CD4-positive, alpha-beta T cell treated with Interleukin-6 for 4 hours (primary cell): ENCODE data around the gene AXL.
A peak's percentile ranks its signal among the peaks of the same experiment; 100 is the strongest.

Source experiments
- DNase-seq: peaks from one replicate; pipeline ENCODE4 v3.0.0-alpha.2; 2020; ENCODE audit warnings: mixed read lengths

The AXL gene

DNA sequence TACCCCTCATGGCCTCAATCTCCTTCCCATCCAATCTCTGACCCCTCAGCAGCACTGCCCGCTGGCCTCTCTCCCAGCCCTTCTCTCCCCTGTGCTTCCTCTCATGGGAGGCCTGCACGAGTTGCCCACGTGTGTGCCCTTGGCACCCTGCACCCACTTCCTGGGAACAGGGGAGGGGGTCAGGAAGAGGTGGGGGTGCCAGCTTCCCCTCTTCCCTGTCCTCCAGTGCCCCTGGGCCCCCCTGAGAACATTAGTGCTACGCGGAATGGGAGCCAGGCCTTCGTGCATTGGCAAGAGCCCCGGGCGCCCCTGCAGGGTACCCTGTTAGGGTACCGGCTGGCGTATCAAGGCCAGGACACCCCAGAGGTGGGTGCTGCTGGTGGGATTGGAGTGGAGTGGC lies 19.2 kb downstream of the AXL start:
- no peak for DNase-seq

DNA sequence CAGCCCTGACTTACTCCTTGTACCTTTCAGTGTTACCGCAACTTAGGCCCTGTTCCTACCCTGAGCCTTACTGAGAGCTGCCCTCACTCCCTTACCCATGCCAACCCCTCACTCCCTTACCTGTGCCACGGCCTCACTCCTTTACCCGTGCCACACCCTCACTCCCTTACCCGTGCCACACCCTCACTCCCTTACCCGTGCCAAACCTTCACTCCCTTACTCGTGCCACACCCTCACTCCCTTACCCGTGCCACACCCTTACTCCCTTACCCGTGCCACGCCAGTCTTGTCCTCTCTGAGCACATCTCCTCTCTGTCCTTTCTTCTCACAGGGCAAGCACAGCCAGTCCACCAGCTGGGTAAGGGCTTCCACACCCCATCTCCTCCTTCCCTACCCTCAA lies 20.3 kb downstream of the AXL start:
- no peak for DNase-seq

DNA sequence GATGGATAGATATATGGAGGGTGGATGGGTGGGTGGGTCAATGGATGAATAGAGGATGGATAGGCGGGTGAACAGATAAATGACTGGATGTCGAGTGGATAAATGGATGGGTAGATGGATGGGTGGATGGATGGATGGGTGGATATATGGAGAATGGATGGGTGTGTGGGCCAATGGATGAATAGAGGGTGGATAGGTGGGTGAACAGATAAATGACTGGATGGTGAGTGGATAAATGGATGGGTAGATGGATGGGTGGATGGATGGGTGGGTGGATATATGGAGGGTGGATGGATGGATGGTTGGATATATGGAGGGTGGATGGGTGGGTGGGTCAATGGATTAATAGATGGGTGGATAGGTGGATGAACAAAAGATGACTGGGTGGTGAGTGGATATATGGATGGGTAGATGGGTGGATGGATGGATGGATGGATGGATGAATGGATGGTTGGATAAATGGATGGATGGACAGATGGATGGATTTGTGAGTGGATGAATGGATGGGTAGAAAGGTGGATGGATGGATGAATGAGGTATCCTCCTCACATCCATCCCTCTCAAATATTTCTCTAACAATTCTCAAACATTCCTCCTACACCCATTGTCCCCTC lies 21.0 kb downstream of the AXL start:
- no peak for DNase-seq

DNA sequence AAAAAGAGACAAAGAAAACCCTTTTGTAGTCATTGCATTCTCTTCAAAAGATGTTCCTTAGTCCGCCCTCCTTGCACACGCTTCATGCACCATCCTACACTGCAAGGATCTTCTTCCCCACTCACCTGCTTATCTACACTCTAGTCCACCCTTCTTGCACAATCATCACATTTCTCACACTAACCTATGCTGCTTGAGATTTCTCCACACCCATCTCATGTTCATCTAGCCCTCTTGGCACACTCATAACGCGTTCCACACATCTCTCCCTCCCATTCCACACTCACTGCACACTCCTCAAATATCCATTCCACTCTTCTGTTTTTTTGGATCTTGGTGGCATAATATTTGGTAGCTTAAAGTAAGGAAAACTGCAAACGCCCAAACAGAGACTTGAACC lies 22.8 kb downstream of the AXL start:
- DNase-seq: no peak

DNA sequence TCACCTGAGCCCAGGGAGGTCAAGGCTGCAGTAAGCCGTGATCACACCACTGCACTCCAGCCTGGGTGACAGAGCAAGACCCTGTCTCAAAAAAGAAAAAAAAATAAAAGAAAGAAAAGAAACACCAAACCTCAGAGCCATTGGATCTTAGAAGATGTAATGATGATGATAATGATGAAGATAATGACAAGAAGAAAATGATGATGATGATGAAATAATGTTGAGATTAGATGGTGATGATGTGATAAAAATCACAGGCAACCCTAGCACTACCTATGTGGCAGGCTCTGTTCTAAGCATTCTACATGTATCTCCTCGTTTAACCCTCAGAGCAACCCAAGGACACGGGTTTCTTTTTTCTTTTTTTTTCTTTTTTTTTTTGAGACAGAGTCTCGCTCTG lies 25.1 kb downstream of the AXL start:
- DNase-seq: no peak

DNA sequence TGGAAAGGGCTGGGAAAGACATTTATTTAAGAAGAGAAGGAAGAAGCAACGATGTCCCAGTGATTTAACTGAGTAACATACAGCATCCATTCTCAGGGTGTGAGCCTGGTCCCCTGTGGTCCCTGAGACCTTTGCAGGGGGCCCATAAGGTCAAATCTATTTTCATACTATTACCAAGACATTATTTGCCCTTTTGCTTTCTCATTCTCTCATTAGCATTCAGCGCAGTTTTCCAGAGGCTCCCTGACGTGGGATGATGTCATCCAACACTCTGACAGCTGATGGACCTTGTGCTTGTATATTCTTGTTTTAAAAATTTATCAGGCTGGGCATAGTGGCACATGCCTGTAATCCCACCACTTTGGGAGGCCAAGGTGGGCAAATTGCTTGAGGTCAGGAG lies 26.8 kb downstream of the AXL start:
- DNase-seq: no peak

DNA sequence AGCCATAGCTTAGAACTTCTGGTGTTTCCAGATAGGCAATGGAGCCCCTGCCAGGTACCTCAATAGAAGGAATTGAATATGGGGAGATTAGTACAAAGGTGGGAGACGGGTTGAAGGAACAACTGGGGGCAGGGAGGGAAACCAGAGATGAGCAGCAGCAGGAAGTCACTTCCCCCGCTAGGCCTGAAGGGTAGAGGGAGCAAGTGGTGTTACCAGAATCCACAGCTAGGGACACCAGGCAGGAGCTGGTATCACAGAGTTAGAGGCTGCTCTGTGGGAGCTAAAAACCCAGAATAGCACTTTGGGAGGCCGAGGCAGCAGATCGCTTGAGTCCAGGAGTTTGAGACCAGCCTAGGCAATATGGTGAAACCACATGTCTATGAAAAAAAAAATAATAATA lies 29.9 kb downstream of the AXL start:
- no peak for DNase-seq

DNA sequence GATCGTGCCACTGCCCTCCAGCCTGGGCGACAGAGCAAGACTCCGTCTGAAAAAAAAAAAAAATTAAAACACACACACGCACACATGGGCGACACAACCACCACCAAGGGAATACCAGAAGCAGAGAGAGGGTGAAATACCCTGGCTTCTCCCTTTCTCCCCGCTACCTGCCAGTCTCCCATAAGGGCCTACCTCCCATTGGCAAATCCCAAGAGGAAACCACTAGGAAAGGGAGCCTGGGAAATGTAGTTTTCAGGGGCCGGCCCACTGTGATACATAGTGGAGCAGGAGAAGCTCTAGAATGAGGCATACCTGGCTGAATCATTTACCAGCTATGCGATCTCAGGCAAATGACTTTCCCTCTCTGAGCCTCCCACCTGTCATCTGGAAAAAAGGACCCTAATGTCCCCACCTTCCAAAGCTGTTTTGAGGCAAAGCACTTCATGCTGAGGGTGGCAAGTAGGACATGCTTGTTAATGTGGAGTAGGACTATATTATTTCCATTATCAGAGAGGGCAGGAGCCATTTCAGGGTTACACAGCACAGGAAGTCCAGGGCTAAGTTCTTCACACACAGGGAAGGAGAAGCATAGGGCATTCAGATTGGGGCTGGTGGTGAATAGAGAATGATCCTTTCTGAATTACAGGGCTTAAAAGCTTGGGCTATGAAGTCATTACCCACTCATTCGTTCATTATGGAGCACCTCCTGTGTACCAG lies 30.8 kb downstream of the AXL start:
- DNase-seq: no peak

DNA sequence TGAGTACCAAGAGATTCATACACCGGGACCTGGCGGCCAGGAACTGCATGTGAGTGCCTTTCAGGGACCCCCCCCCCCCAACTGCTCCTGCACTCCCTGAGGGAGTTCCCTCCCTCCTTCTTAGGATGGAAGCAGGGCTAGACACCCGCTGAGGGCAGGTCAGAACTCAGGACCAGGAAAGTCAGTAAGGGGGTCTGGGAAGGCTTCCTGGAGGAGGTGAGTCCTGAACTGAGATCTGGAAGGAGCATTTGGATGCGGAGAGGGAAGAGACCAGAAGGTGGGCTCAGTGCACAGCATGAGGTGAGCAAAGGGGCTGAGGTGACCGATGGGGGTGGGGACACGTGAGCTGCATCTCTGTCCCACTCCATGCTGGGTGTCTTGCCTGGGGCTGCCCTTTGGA lies 34.6 kb downstream of the AXL start:
- no peak for DNase-seq

DNA sequence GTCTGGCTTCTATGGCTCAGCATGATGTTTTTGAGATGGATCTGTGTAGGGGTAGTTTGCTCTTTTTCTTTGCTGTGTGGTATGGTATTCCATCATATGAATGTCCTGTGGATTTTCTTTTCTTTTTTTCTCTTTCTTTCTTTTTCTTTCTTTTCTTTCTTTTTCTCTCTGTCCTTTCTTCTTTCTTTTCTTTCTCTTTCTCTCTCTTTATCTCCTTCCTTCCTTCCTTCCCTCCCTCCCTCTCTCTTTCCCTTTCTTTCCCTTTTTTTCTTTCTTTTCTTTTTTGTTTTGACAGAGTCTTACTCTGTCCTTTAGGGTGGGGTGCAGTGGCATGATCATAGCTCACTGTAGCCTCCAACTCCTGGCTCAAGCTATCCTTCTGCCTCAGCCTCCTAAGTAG lies 36.1 kb downstream of the AXL start:
- DNase-seq: no peak

DNA sequence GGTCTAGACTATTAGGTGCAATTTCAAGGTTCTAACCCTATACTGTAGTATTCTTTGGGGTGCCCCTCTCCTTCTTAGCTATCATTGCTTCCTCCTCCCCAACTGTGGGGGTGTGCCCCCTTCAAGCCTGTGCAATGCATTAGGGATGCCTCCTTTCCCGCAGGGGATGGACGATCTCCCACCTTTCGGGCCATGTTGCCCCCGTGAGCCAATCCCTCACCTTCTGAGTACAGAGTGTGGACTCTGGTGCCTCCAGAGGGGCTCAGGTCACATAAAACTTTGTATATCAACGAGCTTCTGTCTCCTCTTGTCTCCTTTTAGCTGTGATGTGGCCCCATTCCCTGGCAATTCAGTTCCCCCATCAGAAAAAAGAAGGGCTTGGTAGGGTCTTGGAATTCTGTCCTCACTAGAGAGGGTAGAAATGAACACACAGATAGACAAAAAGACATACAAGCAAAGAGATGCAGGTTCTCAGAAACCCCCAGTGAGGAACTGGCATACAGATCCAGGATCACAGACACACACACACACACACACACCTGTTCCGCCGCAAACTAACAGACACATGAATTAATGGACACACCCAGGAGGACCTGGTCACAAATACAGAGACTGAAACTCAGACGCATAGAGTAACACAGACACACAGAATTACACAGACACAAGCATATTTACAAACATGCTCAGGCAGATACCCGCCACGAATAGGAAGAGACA lies 42.6 kb downstream of the AXL start:
- no peak for DNase-seq

DNA sequence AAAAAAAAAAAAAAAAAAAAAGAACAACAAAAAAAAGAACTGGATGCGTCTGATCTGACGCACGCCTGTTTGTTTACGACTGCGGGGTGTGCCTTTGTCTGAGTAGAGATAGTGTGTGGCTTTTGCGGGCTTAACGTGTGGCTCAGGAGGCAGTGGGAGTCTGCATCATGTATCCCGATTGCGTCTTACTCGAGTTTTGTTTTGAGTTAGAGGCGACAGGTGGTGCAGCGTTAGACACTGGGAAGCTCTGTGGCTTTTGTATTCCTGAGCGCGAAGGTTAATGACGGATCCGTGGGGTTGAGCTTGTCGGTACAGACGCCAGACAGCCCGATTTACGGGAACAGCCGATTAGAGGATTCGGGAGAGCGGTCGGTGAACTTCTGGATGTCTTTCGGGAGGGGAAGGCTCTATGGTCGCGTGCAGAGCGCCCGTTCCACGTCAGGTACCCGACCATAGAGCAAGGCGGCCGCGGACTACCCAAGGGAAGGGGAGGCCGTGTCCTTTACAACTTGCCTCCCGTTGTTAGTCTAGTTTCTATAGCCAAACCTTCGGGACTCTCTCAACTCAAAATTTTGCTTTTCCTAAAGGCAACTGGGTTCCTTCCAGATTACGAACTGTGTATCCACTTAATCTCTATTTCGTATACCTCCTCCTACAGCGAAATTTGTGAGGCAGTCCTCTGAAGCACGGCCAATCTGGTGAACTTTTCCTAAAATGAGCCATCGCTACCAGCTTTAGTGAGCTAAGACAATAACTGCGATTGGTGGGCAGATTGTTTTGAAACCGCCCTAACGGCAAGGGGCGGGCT lies 44.2 kb downstream of the AXL start:
- DNase-seq: peak; percentile 81

DNA sequence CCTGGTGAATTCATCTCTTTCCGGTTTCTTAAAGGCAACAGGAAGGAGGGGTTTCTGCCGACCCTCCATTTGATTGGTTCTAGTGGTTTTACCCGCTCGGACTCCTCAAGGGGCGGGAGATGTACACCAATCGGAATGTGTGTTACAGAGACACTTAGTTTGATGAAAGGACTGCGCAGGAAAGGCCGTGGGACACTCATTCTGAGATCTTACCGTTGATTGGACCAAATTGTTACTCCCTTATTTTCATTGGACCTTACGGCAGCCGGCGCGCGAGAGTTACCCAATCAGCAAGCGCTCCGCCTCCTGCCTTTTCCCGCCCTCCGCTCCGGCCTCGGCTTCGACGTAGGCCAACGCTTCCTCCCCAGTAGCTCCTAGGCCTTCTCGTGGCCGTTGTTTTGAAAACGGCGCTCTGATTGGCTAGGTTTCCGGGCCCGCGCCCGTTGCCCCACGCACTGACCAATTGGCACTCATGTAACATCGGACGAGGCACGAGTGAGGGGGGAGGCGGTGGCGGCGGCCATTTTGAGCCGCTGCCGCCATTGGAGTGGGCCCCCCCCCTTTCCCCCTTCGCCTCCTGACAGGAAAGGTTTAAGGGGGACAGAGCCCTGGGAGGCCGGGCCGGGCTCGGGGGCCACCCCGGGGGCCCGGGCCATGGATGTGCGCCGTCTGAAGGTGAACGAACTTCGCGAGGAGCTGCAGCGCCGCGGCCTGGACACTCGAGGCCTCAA lies 45.0 kb downstream of the AXL start, which contains the start of gene HNRNPUL1:
TSS of gene HNRNPUL1 (plus strand) at position 523 of the 731 bp plus-strand sequence. CDS start at position 655, 132 bp downstream.
- DNase-seq: peak; percentile 98

DNA sequence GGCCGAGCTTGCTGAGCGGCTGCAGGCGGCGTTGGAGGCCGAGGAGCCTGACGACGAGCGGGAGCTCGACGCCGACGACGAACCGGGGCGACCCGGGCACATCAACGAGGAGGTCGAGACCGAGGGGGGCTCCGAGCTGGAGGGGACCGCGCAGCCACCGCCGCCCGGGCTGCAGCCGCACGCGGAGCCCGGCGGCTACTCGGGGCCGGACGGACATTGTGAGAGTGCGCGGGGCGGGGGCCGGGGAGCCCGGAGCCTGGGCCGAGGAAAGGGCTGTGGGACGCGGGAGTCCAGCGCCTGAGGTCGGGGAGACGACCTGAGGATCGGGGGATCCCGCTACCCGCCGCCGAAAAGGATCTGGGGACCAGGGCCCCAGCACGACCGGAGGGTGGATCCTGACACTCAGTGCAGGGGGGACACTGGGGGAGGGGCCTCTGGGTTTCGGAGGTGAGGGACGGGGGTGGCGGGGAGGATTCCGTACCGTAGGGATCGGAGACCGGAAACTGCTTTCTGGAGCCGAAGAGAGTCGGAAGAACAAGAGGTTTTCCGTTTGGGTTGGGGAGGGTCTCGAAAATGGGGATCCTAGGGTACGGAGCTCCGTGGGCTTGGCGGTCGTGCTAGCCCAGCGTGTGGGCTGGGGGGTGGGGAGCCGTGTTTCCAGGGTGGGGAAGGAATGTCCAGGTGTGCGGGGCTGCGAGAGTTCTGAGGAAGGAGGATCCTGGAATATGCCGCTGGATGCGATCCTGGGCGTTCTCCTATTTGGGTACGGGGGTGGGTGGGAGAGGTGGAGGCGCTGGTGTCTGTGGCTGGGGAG lies 45.8 kb downstream of the AXL start:
- DNase-seq: peak; percentile 68

DNA sequence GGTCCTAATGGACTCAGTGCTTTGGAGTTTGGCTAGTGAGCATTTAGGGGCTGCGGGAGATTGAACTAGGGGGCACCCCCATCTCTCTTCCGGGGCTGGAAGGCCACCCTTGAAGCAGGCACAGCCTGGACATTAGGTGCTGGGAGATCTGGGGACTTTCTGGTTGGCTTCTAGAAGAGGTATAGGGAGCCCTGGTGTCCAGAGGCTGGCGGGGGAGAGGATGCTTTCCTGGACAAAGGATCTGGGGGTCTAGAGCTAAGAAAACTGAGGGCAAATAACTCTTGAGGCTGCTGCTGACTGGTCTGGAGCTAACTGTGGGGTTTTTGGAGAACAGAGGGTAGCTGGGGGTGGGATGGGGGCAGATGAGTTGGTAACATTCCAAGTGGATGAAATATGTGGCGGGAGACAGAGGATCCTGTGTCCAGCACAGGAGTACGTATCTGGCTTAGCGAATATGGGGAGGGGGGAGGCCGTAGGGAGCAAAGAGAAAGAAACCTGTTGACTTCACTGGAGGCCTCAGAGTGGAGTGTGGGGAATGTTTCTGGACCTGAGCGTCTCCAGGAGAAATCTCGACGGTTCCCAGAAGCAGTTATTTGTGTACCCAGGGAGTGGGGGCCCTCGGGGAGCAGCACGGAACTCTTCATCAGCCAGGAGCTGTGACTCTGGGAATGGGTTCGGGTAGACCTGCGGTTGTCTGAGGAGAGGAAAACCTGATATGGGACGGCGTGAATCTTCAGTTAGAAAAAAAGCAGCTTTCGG lies 46.6 kb downstream of the AXL start:
- peak; percentile 9 for DNase-seq

DNA sequence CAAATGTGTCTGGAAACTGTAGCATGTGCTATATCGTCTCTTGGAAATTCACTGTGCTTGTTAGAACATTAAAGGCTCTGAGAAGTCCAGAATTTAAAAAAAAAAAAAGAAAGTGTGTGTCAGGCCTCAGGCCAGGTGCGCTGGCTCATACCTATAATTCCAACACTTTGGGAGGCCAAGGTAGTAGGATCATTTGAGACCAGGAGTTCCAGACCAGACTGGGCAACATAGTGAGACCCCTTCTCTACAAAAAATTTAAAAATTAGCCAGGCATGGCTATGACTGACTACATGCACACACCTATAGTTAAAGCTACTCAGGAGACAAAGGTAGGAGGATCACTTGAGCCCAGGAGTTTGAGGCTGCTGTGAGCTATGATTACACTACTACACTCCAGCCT lies 50.0 kb downstream of the AXL start:
- DNase-seq: no peak

DNA sequence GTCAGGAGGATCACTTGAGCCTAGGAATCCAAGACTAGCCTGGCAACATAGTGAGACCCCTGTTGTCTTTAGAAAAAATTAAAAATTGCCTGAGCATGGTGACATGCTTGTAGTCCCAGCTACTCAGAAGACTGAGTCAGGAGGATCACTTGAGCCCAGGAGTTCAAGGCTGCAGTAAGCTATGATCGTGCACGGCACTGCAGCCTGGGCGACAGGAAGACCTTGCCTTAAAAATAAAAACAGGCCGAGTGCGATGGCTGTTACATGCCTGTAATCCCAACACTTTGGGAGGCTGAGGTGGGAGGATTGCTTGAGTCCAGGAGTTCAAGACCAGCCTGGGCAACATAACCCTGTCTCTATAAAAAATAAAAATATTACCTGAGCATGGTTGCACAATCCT lies 50.5 kb downstream of the AXL start:
- DNase-seq: no peak

DNA sequence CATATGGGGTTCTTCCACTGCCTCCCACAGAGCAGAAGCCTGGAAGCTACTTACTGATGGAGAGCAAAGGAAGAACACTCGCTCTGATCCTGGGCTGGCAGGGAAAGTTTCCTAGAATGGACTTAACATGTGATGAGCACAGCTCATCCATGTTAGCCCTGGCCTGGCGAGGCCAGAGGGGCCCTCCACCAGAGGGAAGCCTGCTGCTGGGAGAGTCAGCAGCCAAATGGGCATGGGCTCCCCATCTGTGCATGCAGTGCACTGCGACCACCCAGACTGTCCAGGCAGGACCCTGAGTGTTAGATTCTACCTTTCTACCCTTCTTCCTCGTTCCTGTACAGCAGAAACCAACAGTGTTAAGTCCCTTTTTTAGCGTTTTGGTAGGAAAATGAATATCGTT lies 54.1 kb downstream of the AXL start:
- no peak for DNase-seq

DNA sequence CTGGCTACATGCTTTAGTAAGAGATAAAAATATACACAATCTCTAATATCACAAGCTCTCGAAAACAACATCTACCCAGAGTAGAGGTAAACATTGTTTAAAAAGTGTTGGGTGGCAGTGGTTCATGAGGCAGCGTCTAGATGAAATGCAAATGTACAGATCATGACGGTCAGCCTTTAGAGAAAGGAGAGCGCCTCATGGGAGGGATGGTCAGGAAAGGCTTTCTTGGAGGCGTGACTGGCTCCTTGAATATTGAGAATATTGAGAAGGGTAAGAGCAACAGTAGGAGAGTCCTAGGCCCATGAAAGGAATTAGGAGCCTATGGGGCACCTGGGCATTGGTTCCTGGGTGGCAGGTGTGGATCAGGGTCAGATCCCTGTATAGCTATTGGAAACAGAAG lies 55.8 kb downstream of the AXL start:
- no peak for DNase-seq

DNA sequence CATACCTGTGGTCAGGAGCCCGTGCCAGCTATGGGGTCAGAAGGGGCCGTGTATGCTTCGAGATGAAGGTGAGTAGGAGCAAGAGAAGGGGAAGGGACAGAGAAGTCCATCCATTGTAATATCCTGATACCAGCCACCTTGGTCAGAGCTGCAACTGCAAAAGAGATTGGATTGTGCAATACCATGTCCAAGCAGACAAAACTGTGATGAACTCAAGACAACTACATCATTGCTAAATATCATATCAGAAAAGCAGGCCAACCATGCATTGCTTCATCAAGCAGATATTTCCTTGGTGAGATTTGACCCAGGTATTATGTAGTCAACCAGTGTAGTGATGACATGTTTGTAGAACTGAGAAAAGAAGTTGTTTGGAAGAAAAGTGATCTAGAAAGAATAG lies 57.2 kb downstream of the AXL start:
- no peak for DNase-seq

DNA sequence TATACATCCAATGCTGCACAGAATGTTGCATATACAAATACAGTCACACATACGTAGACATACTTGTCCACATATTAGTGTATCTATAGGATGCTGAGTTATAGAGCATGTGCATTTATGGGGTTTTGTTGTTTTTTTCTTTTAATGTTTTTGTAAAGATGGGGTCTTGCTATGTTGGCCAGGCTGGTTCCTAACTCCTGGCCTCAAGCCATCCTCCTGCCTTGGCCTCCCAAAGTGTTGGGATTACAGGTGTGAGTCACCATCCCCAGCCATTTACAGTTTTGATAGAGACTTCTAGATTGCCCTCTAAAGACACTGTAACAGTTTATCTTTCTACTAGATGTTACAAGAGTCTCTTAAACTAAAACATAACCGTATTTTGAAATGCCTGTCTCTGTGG lies 59.5 kb downstream of the AXL start:
- DNase-seq: no peak
